Activated B cell treated with CpG ODN at 0.5 μM for 24 hours (primary cell): ENCODE data around the gene MORN1. TPM values are rescaled to one million over a fixed set of nuclear protein-coding genes. Genes with fewer than 3 reads are reported as not detected.
A peak's percentile ranks its signal among the peaks of the same experiment; 100 is the strongest.

Source experiments
- ATAC-seq: fragments of 200-7000 bp; cut with Tn5 transposase; one replicate; pipeline ENCODE4 v1.10.0; 2021; ENCODE audit warnings: low read depth, mild to moderate bottlenecking, moderate library complexity
- CTCF ChIA-PET: fragments of 350-600 bp; sonication (Branson Sonifier 250); formaldehyde crosslinking; loops from one replicate; lab custom pipeline; 2021; ENCODE audit warnings: antibody characterized with exemption; lab: Charles Lee
- POLR2A ChIA-PET: fragments of 350-600 bp; sonication (Branson Sonifier 250); formaldehyde crosslinking; loops from one replicate; lab custom pipeline; 2021; ENCODE audit warnings: antibody characterized with exemption; lab: Charles Lee
- DNase-seq: peaks from one replicate; pipeline ENCODE4 v3.0.0; 2022
- H3K27ac Mint-ChIP-seq: one replicate; pipeline ENCODE4 v1.8.0; 2020; ENCODE audit warnings: mixed read lengths
- H3K27me3 Mint-ChIP-seq: one replicate; pipeline ENCODE4 v1.8.0; 2021; ENCODE audit warnings: mixed read lengths
- H3K36me3 Mint-ChIP-seq: one replicate; pipeline ENCODE4 v1.8.0; 2021; ENCODE audit warnings: low read depth, mixed read lengths
- H3K4me1 Mint-ChIP-seq: one replicate; pipeline ENCODE4 v1.8.0; 2021; ENCODE audit warnings: mixed read lengths
- H3K4me3 Mint-ChIP-seq: one replicate; pipeline ENCODE4 v1.8.0; 2020; ENCODE audit warnings: mild to moderate bottlenecking, mixed read lengths
- H3K9me3 Mint-ChIP-seq: one replicate; pipeline ENCODE4 v1.8.0; 2020; ENCODE audit warnings: mixed read lengths
- intact Hi-C: fragments of 100-400 bp; cut with micrococcal nuclease; formaldehyde crosslinking; loops from one replicate; pipeline ENCODE4 v1.15.1; 2024
- total RNA-seq: library from RNA; stranded (reverse); gene quantifications from 2 replicates; pipeline ENCODE4 v1.2.3, GENCODE V29; 2022
- TF ChIP-seq, protein P1 (sequence below): fragments of 200-600 bp; IDR thresholded peaks from one replicate; pipeline ENCODE4 v1.8.0; 2022; ENCODE audit warnings: antibody characterized with exemption, mild to moderate bottlenecking

MORN1 gene
- total RNA-seq, 1 donor from 2014 or later = 17.8 TPM

GRCh38 chr1:2317230-2318065, 73.9 kb downstream of the MORN1 start:
- Mint-ChIP-seq H3K9me3 (no peaks in the 10 kb centered on the region), H3K36me3 (no peaks in the 10 kb centered on the region), H3K4me3 (peak overlapping the region; percentile 54), H3K27me3 (no peaks in the 10 kb centered on the region), H3K4me1 (peaks cover 23% of the 10 kb centered on the region), H3K27ac (no peak overlapping the region)
- DNase-seq (no peak), ATAC-seq (no peak)
- TF ChIP-seq, protein P1, sequence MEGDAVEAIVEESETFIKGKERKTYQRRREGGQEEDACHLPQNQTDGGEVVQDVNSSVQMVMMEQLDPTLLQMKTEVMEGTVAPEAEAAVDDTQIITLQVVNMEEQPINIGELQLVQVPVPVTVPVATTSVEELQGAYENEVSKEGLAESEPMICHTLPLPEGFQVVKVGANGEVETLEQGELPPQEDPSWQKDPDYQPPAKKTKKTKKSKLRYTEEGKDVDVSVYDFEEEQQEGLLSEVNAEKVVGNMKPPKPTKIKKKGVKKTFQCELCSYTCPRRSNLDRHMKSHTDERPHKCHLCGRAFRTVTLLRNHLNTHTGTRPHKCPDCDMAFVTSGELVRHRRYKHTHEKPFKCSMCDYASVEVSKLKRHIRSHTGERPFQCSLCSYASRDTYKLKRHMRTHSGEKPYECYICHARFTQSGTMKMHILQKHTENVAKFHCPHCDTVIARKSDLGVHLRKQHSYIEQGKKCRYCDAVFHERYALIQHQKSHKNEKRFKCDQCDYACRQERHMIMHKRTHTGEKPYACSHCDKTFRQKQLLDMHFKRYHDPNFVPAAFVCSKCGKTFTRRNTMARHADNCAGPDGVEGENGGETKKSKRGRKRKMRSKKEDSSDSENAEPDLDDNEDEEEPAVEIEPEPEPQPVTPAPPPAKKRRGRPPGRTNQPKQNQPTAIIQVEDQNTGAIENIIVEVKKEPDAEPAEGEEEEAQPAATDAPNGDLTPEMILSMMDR = no peak
- intact Hi-C loops = no loop called here
- POLR2A ChIA-PET = interaction anchor here (2.6 kb wide), 1 partner anchor 123 kb away, joined by 24 read pairs; the partner anchor contains the start of gene FAAP20
- CTCF ChIA-PET = no interaction called here

DNA sequence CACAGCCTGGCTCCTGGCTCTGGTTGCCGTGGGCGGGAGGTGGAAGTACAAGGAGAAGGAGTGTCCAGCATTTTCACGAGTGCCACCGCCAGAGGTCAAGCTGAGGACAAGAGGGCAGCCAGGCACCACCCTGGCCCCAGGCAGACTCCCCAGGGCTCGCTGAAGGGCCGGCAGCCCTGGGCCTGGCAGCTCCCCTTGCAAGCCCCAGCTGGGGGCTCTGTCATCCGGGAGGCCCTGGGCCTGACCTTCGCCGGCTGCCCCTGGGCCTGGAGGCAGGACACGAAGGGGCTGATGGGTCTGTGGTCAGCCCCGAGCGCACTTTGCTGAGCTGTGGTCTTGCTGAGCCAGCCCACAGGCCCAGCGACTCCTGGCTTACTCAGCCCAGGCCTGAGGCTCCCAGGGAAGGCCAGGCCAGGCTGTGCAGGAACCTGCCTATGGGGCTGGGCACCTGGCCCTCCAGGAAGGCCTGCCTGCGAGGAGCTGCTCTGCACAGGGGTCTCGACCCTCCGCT, 74.8 kb downstream of the MORN1 start:
- no peak for DNase-seq
- ChIA-PET CTCF (interaction anchor here (2.1 to 2.6 kb wide), 2 partner anchors 16 to 121 kb away, joined by 10 to 11 read pairs; partner anchors contain the start of gene FAAP20), POLR2A (interaction anchor here (1.9 to 7.7 kb wide), 4 partner anchors 15 to 122 kb away, joined by 7 to 100 read pairs (median 16); partner anchors contain the start of gene FAAP20)
- H3K4me3 Mint-ChIP-seq = no peak overlapping the region
- no peaks in the 10 kb centered on the region for H3K27me3 Mint-ChIP-seq
- no peak for ATAC-seq
- no peak overlapping the region for H3K27ac Mint-ChIP-seq
- H3K4me1 Mint-ChIP-seq = peaks cover 33% of the 10 kb centered on the region
- intact Hi-C loops = no loop called here
- H3K9me3 Mint-ChIP-seq = no peaks in the 10 kb centered on the region
- H3K36me3 Mint-ChIP-seq = no peaks in the 10 kb centered on the region
- TF ChIP-seq, protein P1 = no peak

GRCh38 chr1:2315674-2316450, 75.5 kb downstream of the MORN1 start:
- ATAC-seq (no peak), DNase-seq (no peak)
- Mint-ChIP-seq H3K4me3 (peak overlapping the region; percentile 66), H3K9me3 (no peaks in the 10 kb centered on the region), H3K27me3 (no peaks in the 10 kb centered on the region), H3K4me1 (peaks cover 37% of the 10 kb centered on the region), H3K36me3 (no peaks in the 10 kb centered on the region), H3K27ac (peak overlapping the region; percentile 18)
- TF ChIP-seq, protein P1 = no peak
- intact Hi-C loops = loop anchor here (1.0 to 2.0 kb wide), 5 partner anchors 15 to 121 kb away; no protein-coding TSS in a partner anchor
- POLR2A ChIA-PET = interaction anchor here (0.5 to 7.7 kb wide), 18 partner anchors 9 to 1380 kb away, joined by 3 to 100 read pairs (median 6); partner anchors contain the start of genes FAAP20, MORN1 and RER1
- CTCF ChIA-PET = interaction anchor here (0.6 to 2.6 kb wide), 8 partner anchors 13 to 121 kb away, joined by 3 to 11 read pairs (median 4); partner anchors contain the start of gene FAAP20

DNA sequence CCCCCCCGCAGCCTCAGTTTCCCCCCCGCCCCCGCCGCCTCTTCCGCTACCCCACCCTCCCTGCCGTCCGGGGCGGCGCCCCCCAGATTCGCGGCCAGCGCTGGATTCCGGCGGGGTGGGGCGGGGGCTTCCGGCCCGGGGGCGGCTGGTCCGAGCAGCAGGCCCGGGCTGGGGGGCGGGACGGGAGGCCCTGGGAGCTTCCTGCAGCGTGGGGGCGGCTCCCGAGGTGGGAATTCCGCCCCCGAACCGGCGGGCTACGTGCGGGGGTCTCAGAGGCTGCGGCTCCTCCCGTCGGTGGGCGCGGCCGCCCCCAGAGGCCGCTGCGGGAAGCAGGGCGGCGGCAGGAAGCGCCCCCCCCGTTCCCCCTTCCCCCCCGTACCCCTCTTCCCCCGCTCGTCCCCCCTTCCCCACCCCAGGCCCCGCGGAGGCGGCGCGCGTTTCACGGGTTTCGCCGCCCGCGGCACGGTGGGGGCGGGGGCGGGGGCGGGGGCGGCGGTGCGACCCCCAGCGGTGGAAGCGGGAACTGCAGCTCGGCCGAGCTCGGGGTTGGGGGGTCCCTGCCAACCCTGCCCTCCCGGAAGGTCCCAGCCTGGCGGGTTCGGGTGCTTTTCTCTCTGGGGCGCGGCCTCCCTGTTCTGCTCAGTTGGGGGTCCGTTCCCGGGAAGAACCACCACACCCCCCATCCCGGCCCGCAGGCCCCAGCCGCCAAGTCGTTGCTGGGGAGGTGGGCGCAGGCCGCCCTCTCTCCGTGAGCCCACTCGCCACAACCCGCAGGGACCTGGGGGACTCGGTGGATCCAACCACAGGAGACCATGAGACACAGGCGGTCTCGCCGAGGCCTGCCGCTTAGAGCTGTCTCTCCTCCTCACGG, 76.3 kb downstream of the MORN1 start:
- Mint-ChIP-seq H3K27ac (peak overlapping the region; percentile 18), H3K27me3 (no peaks in the 10 kb centered on the region), H3K4me1 (peaks cover 37% of the 10 kb centered on the region), H3K36me3 (no peaks in the 10 kb centered on the region), H3K9me3 (no peaks in the 10 kb centered on the region), H3K4me3 (peak overlapping the region; percentile 66)
- ATAC-seq (peak; percentile 58), DNase-seq (peak; percentile 78)
- POLR2A ChIA-PET = interaction anchor here (0.7 to 7.7 kb wide), 21 partner anchors 8 to 1381 kb away, joined by 3 to 100 read pairs (median 5); partner anchors contain the start of genes FAAP20, MORN1, PRKCZ and RER1
- intact Hi-C loops = loop anchor here (1.0 to 5.0 kb wide), 6 partner anchors 14 to 232 kb away; no protein-coding TSS in a partner anchor
- CTCF ChIA-PET = interaction anchor here (0.6 to 2.6 kb wide), 8 partner anchors 12 to 120 kb away, joined by 3 to 11 read pairs (median 4); partner anchors contain the start of gene FAAP20
- TF ChIP-seq, protein P1 = peak; percentile 83
